HG03575 (cell line): ENCODE measurements around the gene ZFAND3.

Experiments
- ATAC-seq: cut with Tn5 transposase; IDR thresholded peaks from one replicate; pipeline ENCODE4 v1.9.1; 2021; ENCODE audit not compliant: unreplicated experiment, insufficient number of reproducible peaks, low FRiP score; ENCODE audit errors: extremely low read depth

The ZFAND3 gene

GRCh38 chr6:37822851-37823682 is 3.5 kb downstream of the ZFAND3 start:
- no peak for ATAC-seq

- ATAC-seq = no peak
These were observed 4.6 kb downstream of the ZFAND3 start for GRCh38 chr6:37824170-37824569.

GRCh38 chr6:37826188-37826587 is 6.7 kb downstream of the ZFAND3 start:
- ATAC-seq = no peak

- ATAC-seq = no peak
These were observed 7.5 kb downstream of the ZFAND3 start for GRCh38 chr6:37826993-37827392.

- no peak for ATAC-seq
These were observed 8.2 kb downstream of the ZFAND3 start for GRCh38 chr6:37827603-37828265.

GRCh38 chr6:37830225-37830624 is 10.7 kb downstream of the ZFAND3 start:
- no peak for ATAC-seq

GRCh38 chr6:37831457-37831856 is 11.9 kb downstream of the ZFAND3 start:
- no peak for ATAC-seq

- ATAC-seq = no peak
These were observed 16.4 kb downstream of the ZFAND3 start for GRCh38 chr6:37835923-37836322.

GRCh38 chr6:37838219-37838921 is 18.8 kb downstream of the ZFAND3 start:
- no peak for ATAC-seq

GRCh38 chr6:37840143-37840939 is 20.8 kb downstream of the ZFAND3 start:
- ATAC-seq = no peak

- ATAC-seq = no peak
These were observed 21.4 kb downstream of the ZFAND3 start for GRCh38 chr6:37840940-37841300.

- no peak for ATAC-seq
These were observed 25.7 kb downstream of the ZFAND3 start for GRCh38 chr6:37845026-37845911.

GRCh38 chr6:37845930-37846329 is 26.4 kb downstream of the ZFAND3 start:
- no peak for ATAC-seq

GRCh38 chr6:37847704-37848103 is 28.2 kb downstream of the ZFAND3 start:
- ATAC-seq = no peak

GRCh38 chr6:37848371-37848770 is 28.8 kb downstream of the ZFAND3 start:
- no peak for ATAC-seq

GRCh38 chr6:37850260-37850659 is 30.7 kb downstream of the ZFAND3 start:
- no peak for ATAC-seq

GRCh38 chr6:37850728-37851285 is 31.3 kb downstream of the ZFAND3 start:
- ATAC-seq = no peak

- ATAC-seq = no peak
These were observed 32.5 kb downstream of the ZFAND3 start for GRCh38 chr6:37851997-37852524.
